Naive B cell (primary cell): ENCODE measurements around the gene CDKAL1. TPM values are rescaled to one million over a fixed set of nuclear protein-coding genes. Genes with fewer than 3 reads are reported as not detected.

ENCODE experiments used
- ATAC-seq, 2 donors: fragments of 150-1000 bp; cut with Tn5 transposase; 2 replicates each; pipeline ENCODE4 v1.10.0; 2021; ENCODE audit warnings: low read depth in 2 of 2, mild to moderate bottlenecking in 2 of 2, moderate library complexity in 2 of 2
- DNase-seq: peaks from one replicate; pipeline ENCODE4 v3.0.0; 2022
- H3K27ac Mint-ChIP-seq, 6 donors: one replicate each; pipeline ENCODE4 v1.8.0; 2020 to 2022; ENCODE audit warnings: mild to moderate bottlenecking in 6 of 6, mixed read lengths in 6 of 6, moderate library complexity in 5 of 6, inconsistent platforms in 2 of 6
- H3K27me3 Mint-ChIP-seq, 3 donors: one replicate each; pipeline ENCODE4 v1.8.0; 2021 to 2022; ENCODE audit warnings: mixed read lengths in 3 of 3, mild to moderate bottlenecking in 1 of 3
- H3K36me3 Mint-ChIP-seq, 2 donors: one replicate each; pipeline ENCODE4 v1.8.0; 2020 to 2022; ENCODE audit warnings: mixed read lengths in 2 of 2, inconsistent platforms in 1 of 2, mild to moderate bottlenecking in 1 of 2
- H3K4me1 Mint-ChIP-seq, 3 donors: one replicate each; pipeline ENCODE4 v1.8.0; 2020 to 2022; ENCODE audit warnings: mixed read lengths in 3 of 3, inconsistent platforms in 1 of 3, mild to moderate bottlenecking in 1 of 3, moderate library complexity in 1 of 3
- H3K4me3 Mint-ChIP-seq, 8 donors: one replicate each; pipeline ENCODE4 v1.8.0; 2020 to 2022; ENCODE audit warnings: mild to moderate bottlenecking in 8 of 8, mixed read lengths in 8 of 8, moderate library complexity in 8 of 8, inconsistent platforms in 2 of 8
- H3K9me3 Mint-ChIP-seq, 7 donors: one replicate each; pipeline ENCODE4 v1.8.0; 2020 to 2022; ENCODE audit warnings: mixed read lengths in 7 of 7, mild to moderate bottlenecking in 5 of 7, inconsistent platforms in 2 of 7, moderate library complexity in 1 of 7
- polyA plus RNA-seq, 6 donors: library from polyadenylated mRNA; unstranded; fragments of 300-500 nt; fragmentation: Illumina TruSeq; gene quantifications; one replicate each; pipeline ENCODE4 v1.2.3, GENCODE V29; 2021; ENCODE audit warnings: low read depth in 6 of 6

CDKAL1 gene
- polyA plus RNA-seq, 6 donors from 2014 or later, result 27.0 to 40.2 (median 33.6) TPM

DNA sequence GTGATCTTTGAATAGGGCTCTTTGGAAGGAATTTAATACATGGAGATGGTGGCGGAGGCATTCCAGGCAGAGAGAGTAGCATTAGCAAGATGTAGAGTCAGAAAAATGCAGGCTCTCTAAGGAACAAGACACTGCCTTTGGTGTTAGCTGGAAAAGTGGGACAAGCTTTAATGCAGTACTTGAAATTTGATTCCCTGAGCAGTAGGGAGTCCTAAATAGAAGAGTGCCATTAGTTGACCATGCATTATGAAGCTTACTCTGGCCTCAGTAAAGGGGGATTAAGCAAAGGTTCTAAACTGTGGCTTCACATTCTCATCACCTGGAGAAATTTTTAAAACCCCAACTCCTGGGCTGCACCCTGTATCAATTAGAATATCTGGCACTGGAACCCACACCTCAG, 564.5 kb downstream of the CDKAL1 start:
- Mint-ChIP-seq H3K4me1 (peaks cover 42 to 63% (median 62%) of the 10 kb centered on the region in 3 donors), H3K36me3 (peaks cover 0 to 5% of the 10 kb centered on the region in 2 donors), H3K9me3 (no peaks in the 10 kb centered on the region), H3K4me3 (peak overlapping the region in 3 of 8 donors; percentile 2 to 16 (median 9)), H3K27ac (peak overlapping the region in 1 of 6 donors; percentile 68), H3K27me3 (no peaks in the 10 kb centered on the region)
- ATAC-seq (no peak), DNase-seq (no peak)

DNA sequence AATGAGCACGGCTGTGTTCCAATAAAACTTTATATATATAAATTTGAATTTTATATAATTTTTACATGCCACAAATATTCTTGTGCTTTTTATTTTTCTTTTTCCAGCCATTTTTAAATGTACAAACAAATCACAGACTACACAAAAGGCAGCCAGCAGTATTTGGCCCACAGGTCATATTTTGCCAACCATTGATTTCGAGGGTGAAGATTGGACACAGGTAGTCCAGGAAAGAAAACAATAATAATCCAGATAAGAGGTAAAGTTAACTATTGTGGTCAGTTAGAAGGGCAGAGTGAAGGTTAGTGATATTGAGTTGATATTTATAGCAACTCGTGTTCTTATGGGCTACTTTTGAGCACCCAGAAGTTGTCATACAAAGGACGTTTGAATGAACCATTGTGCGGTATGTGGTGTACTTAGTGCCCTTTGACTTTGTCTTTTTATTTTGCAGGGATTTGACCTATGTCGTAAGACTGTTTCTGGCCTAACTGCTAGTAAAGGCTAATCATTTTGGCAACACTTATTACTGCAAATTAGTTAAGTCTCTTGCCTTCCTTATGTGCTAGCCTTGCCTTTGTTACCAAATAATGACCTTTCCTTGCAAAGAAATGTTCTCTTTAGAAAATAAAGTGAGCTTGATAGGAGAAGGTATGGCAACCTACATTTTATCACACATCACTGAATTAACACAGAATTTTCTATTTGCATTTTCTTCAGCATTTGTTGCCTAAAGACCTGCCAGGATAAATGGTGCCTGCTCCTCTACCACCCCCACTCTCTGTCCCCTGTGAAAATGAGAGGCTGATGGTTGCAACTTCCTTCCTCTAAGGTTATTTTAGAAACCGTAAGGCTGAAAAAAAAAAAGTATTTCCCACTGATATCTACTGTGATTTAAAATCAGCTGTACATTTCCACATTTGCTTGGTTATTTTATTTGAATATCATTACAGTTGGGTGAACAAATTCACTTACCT, 565.4 kb downstream of the CDKAL1 start:
- DNase-seq, result peak; percentile 10
- ATAC-seq, result peak; percentile 34 to 61
- Mint-ChIP-seq H3K4me1 (peaks cover 42 to 59% (median 56%) of the 10 kb centered on the region in 3 donors), H3K27me3 (no peaks in the 10 kb centered on the region), H3K4me3 (peak overlapping the region; percentile 11 to 85 (median 71)), H3K36me3 (peaks cover 5% of the 10 kb centered on the region in 2 donors), H3K27ac (peak overlapping the region; percentile 5 to 83 (median 74)), H3K9me3 (no peaks in the 10 kb centered on the region)

DNA sequence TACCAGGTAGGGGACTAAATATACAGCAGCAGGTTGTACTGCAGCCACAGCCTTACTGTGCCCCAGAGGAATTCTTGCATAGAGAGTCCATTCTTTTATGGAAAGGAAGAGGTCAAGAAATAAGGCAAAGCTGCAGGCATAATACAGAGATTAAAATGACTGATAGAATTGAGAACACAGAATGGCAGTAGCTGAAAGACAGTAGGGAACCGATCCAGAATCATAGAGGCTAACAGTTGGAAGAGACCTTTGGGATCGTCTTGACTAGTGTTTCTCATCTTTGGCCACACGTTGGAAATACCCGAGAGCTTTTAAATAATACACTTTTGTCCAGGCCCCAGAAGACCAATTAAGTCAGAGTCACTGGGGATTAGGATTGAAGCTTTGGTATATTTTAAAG, 566.7 kb downstream of the CDKAL1 start:
- H3K4me3 Mint-ChIP-seq, result peak overlapping the region in 5 of 8 donors; percentile 11 to 82 (median 66)
- H3K9me3 Mint-ChIP-seq, result no peaks in the 10 kb centered on the region
- no peaks in the 10 kb centered on the region for H3K27me3 Mint-ChIP-seq
- DNase-seq (no peak), ATAC-seq (no peak)
- peak overlapping the region in 5 of 6 donors; percentile 14 to 83 (median 76) for H3K27ac Mint-ChIP-seq
- peaks cover 46 to 61% (median 51%) of the 10 kb centered on the region in 3 donors for H3K4me1 Mint-ChIP-seq
- H3K36me3 Mint-ChIP-seq, result peaks cover 5 to 10% of the 10 kb centered on the region in 2 donors

DNA sequence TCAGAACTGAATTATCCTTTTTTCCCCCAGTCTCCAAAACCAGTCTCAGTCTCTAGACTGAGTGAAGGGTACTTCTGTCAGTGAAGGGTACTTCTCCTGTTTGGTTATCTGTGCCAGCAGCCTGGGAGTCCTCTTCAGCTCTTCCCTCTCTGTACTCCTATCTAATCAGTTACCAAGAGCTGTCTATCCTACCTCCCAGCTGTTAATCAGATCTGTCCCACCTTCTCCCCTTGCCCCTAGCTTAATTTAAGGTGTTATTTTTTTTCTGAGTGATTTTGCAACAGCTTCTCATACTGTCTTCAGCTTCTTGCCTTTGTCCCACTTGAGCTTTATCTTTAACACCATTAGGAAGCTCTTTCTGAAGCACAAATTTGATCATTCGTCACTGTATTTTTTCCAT, 567.4 kb downstream of the CDKAL1 start:
- Mint-ChIP-seq H3K4me3 (peak overlapping the region in 4 of 8 donors; percentile 1 to 45 (median 10)), H3K27ac (peak overlapping the region in 5 of 6 donors; percentile 3 to 42 (median 24))
- no peak for ATAC-seq

DNA sequence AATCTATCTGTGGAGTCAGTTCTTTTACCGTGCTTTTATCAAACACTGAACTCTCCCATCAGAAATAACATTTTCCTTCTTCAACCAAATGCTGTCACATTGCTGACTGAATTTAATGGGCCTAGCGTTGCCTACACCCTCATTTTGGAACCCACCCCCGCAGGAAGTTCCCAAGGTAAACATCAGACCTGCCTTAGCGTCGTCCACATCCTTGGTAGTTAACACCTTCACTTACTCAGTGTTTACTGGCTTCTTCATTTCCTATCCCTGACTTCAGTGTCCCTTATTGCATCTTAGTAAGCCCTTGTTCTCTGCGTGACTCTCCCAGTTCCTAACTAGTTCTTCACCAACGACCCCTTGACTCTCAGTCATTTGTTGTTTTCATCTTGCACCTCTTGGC, 567.9 kb downstream of the CDKAL1 start:
- Mint-ChIP-seq H3K36me3 (peaks cover 5 to 14% of the 10 kb centered on the region in 2 donors), H3K27ac (peak overlapping the region in 3 of 6 donors; percentile 3 to 64 (median 6)), H3K4me1 (peaks cover 49 to 57% (median 50%) of the 10 kb centered on the region in 3 donors), H3K4me3 (peak overlapping the region in 5 of 8 donors; percentile 16 to 53 (median 39)), H3K27me3 (no peaks in the 10 kb centered on the region), H3K9me3 (no peaks in the 10 kb centered on the region)
- ATAC-seq (no peak), DNase-seq (no peak)

More for the DNA sequence above, 567.4 kb downstream of the CDKAL1 start:
- Mint-ChIP-seq H3K36me3 (peaks cover 5 to 13% of the 10 kb centered on the region in 2 donors), H3K4me1 (peaks cover 49 to 61% (median 49%) of the 10 kb centered on the region in 3 donors), H3K27me3 (no peaks in the 10 kb centered on the region), H3K9me3 (no peaks in the 10 kb centered on the region)
- DNase-seq, result no peak

DNA sequence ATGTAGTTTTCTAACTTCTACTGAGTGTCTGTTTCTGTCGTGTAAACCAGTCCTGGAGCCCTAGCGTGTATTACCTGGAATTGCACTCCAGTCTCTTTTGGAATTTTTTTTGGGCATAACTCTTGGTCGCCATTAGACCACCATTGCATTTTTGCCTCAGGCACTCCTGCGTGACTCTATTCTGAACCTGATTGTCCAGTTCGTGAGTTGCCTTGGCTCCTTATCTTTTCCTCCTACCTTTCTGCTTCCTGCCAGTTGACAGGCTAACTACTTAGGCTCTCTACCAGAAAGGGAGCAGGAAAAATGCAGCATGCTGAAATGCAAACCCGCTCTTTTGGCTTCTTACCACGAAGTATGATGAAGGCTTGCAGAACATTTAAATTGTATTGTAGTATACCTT, 568.4 kb downstream of the CDKAL1 start:
- ATAC-seq, result no peak
- peak overlapping the region in 3 of 8 donors; percentile 2 to 43 (median 39) for H3K4me3 Mint-ChIP-seq
- H3K27ac Mint-ChIP-seq, result peak overlapping the region in 2 of 6 donors; percentile 30 to 64

DNA sequence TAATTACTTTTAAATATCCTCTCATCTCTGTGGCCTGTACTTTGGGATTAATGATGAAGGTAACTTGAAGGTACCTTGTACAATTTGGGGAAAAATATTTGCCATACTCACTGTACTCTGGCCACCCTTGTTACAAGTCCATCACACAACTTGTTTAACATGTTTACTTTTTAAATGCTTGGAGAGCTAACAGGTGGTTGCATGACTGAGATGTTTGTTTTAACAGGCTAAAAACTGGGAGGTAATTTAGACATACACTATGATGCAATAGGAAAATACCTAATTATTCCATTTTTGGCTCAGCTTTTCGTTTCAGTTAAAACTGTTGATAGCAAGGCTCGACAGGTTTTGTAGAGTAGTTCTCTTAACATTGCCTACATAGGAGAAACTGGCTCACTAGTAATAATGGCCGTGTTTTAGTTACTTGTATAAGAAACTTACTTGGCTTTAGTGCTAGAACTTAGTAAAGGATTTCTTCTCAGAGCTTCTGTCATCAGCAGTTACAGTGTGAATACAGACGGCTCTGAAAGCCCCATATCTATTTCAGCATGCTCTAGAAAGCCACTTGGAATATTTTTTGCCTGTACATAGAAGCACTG, 569.5 kb downstream of the CDKAL1 start:
- no peaks in the 10 kb centered on the region for H3K27me3 Mint-ChIP-seq
- DNase-seq (no peak), ATAC-seq (no peak)
- H3K4me3 Mint-ChIP-seq, result no peak overlapping the region
- H3K9me3 Mint-ChIP-seq, result no peaks in the 10 kb centered on the region
- H3K4me1 Mint-ChIP-seq, result peaks cover 39 to 48% (median 40%) of the 10 kb centered on the region in 3 donors
- H3K36me3 Mint-ChIP-seq, result peaks cover 5 to 14% of the 10 kb centered on the region in 2 donors
- no peak overlapping the region for H3K27ac Mint-ChIP-seq

More for the DNA sequence above, 568.4 kb downstream of the CDKAL1 start:
- Mint-ChIP-seq H3K27me3 (no peaks in the 10 kb centered on the region), H3K4me1 (peaks cover 49 to 55% (median 50%) of the 10 kb centered on the region in 3 donors), H3K36me3 (peaks cover 5 to 14% of the 10 kb centered on the region in 2 donors), H3K9me3 (no peaks in the 10 kb centered on the region)
- no peak for DNase-seq

DNA sequence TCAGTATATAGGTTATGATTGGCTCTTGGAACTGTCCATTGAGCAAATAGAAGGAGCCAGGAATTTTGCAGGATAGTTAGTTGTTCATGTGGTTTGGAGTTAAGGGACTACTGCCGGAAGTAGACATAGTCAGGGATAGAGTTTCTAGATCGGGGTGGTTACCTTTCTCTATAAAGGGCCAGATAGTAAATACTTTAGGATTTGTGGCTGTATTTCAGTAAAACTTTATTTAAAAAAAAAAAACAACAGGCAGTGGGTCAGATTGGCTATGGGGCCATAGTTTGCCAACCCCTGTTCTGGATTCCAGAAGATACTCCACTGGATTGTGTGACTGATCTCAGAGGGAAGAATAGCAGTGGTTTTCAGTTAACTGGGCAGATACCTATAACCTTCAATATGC, 570.0 kb downstream of the CDKAL1 start:
- peak overlapping the region in 1 of 6 donors; percentile 9 for H3K27ac Mint-ChIP-seq
- no peak overlapping the region for H3K4me3 Mint-ChIP-seq
- peaks cover 5 to 14% of the 10 kb centered on the region in 2 donors for H3K36me3 Mint-ChIP-seq
- no peaks in the 10 kb centered on the region for H3K9me3 Mint-ChIP-seq
- DNase-seq (no peak), ATAC-seq (no peak)
- no peaks in the 10 kb centered on the region for H3K27me3 Mint-ChIP-seq
- H3K4me1 Mint-ChIP-seq, result peaks cover 37 to 51% (median 40%) of the 10 kb centered on the region in 3 donors

DNA sequence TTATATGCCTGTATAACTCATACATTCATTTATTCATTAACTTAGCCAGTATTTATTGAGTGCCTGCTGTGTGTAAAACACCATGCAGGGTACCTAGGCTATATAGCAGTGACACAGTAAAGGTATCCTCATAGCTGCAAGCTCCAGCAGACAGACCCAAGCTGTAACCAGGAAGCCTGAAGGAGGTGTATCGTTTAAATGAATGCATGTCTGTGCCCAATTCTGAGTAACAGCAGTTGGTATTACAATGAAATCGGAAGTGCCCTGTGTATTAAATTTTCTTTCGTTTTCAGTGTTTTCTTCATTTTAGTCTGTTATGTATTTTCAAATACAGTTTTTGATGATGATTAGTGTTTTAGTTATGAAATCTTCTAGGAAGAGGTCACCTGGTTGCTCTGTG, 573.5 kb downstream of the CDKAL1 start:
- ATAC-seq, result no peak
- H3K9me3 Mint-ChIP-seq, result no peaks in the 10 kb centered on the region

DNA sequence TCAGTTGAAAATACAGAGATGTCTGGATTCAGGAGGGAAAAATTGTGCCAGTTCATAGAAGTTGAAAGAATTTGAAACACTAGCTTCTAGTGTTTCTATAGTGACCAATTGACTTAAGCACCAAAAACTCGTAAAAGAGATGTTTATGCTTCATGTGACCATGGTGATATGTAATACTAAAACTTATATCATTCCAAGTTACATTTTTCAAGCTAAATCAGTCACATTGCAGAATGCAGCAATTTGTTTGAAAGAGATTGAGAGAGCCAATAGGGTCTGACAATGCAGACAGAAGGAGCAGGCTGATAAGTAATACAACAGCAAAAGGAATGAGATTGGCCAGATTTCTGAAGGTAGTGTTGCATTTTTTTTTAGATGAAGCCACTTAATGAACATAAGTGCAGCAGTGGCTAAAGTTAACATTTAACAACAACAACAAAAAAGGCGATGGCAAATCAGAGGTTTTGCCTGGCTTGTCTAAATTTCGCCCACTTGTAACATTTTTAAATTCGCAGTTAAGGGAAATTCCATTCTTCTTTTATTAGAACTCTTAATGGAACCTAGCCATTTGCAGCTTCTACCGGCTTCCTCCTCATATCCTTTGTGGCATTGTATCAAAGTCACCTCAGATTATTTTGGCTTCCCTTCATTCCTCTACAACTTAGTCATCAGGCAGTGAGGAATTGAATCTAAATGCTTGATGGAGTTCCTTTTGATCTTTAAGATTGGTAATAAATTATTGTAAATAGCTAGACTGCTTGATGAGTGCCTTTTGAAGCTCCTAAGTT, 575.3 kb downstream of the CDKAL1 start:
- peaks cover 23 to 44% (median 29%) of the 10 kb centered on the region in 3 donors for H3K4me1 Mint-ChIP-seq
- DNase-seq (no peak), ATAC-seq (no peak)
- no peak overlapping the region for H3K27ac Mint-ChIP-seq
- no peaks in the 10 kb centered on the region for H3K27me3 Mint-ChIP-seq
- peaks cover 0 to 10% of the 10 kb centered on the region in 2 donors for H3K36me3 Mint-ChIP-seq
- H3K4me3 Mint-ChIP-seq, result peak overlapping the region in 1 of 8 donors; percentile 60
- H3K9me3 Mint-ChIP-seq, result no peaks in the 10 kb centered on the region

More for the DNA sequence above, 573.5 kb downstream of the CDKAL1 start:
- DNase-seq, result no peak
- H3K27ac Mint-ChIP-seq, result no peak overlapping the region
- peaks cover 0 to 14% of the 10 kb centered on the region in 2 donors for H3K36me3 Mint-ChIP-seq
- peaks cover 23 to 43% (median 29%) of the 10 kb centered on the region in 3 donors for H3K4me1 Mint-ChIP-seq
- H3K4me3 Mint-ChIP-seq, result peak overlapping the region in 1 of 8 donors; percentile 22
- H3K27me3 Mint-ChIP-seq, result no peaks in the 10 kb centered on the region

DNA sequence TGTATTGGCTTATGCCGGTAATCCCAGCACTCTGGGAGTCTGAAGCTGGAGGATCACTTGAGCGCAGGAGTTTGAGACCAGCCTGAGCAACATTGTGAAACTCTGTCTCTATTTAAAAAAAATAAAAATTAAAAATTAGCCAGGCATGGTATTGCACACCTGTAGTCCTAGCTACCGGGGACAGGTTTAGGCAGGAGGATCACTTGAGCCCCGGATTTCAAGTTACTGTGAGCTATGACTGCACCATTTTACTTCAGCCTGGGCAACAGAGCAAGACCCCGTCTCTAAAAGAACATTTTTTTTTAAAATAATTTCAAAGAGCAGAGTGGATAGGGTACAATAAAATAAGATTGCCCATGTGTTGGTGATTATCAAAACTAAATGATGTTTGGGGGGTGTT, 576.4 kb downstream of the CDKAL1 start:
- Mint-ChIP-seq H3K4me3 (no peak overlapping the region), H3K27me3 (no peaks in the 10 kb centered on the region), H3K9me3 (no peaks in the 10 kb centered on the region), H3K27ac (no peak overlapping the region), H3K4me1 (peaks cover 19 to 37% (median 29%) of the 10 kb centered on the region in 3 donors), H3K36me3 (peaks cover 0 to 4% of the 10 kb centered on the region in 2 donors)
- ATAC-seq (no peak), DNase-seq (no peak)

DNA sequence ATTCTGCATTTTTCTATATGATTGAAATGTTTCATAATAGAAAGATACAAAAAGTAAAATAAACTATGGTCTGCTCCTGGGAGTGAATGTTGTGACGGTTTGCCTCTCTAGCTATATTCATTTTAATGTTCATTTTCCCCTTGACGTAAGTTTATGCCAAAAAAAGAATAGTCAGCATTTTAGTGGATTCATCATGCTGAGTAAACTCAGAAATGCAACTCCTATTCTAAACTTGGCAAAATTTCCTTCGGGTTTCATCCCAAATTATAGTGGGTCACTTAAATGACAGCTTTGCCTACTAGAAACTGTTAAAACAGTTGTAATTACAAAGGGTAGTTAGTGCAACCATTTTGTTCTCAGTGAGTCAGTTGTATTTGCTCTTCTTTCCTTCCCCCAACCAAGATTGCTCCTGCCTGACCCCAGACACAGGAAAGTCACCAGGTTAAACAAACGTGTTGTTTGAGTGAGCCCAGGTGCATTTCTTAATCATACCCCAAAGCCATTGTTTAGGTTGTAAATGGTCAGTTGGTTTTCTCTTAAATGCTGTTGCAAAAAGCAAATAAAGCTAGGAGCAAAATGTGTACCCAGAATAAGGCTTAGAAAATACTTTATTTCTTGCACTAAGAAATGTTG, 577.0 kb downstream of the CDKAL1 start:
- H3K4me1 Mint-ChIP-seq, result peaks cover 19 to 37% (median 34%) of the 10 kb centered on the region in 3 donors
- peaks cover 0 to 4% of the 10 kb centered on the region in 2 donors for H3K36me3 Mint-ChIP-seq
- peak overlapping the region in 2 of 8 donors; percentile 17 to 21 for H3K4me3 Mint-ChIP-seq
- H3K9me3 Mint-ChIP-seq, result no peaks in the 10 kb centered on the region
- DNase-seq (no peak), ATAC-seq (no peak)
- no peaks in the 10 kb centered on the region for H3K27me3 Mint-ChIP-seq
- H3K27ac Mint-ChIP-seq, result no peak overlapping the region
